HCT116 (cell line): Measurements from ENCODE around the gene FRY.

Experiments
- EZH2 ChIP-seq: fragments of 200-600 bp; sonication (generic); IDR thresholded peaks from 2 replicates; pipeline ENCODE4 v1.6.1; 2017; ENCODE audit warnings: antibody characterized with exemption, mixed run types
- EZH2phosphoT487 ChIP-seq: fragments of 200-600 bp; IDR thresholded peaks from 2 replicates; pipeline ENCODE4 v1.6.1; 2018; ENCODE audit warnings: antibody characterized with exemption, borderline replicate concordance
- POLR2A ChIP-seq: IDR thresholded peaks from 2 replicates; pipeline ENCODE4 v1.7.0; 2011; ENCODE audit warnings: borderline replicate concordance; ENCODE audit not compliant: insufficient read depth, insufficient read length; ENCODE audit errors: extremely low read depth
- POLR2AphosphoS5 ChIP-seq: IDR thresholded peaks from 2 replicates; pipeline ENCODE4 v1.6.1; 2011; ENCODE audit warnings: mild to moderate bottlenecking, low read depth, low read length, moderate library complexity
- RAD21 ChIP-seq: IDR thresholded peaks from 2 replicates; pipeline ENCODE4 v1.6.1; 2012; ENCODE audit warnings: low read depth, mild to moderate bottlenecking
- SIN3A ChIP-seq: IDR thresholded peaks from 2 replicates; pipeline ENCODE4 v1.6.1; 2012; ENCODE audit warnings: low read depth
- TCF7L2 ChIP-seq: IDR thresholded peaks from 2 replicates; pipeline ENCODE4 v1.7.0; 2011; ENCODE audit warnings: borderline replicate concordance, inconsistent platforms; ENCODE audit not compliant: insufficient read depth, insufficient read length; ENCODE audit errors: extremely low read depth
- YY1 ChIP-seq: IDR thresholded peaks from 2 replicates; pipeline ENCODE4 v1.6.1; 2011; ENCODE audit warnings: low read length, low read depth, moderate library complexity, mild to moderate bottlenecking; ENCODE audit not compliant: insufficient replicate concordance; ENCODE audit errors: extremely low read depth
- ZFX ChIP-seq: fragments of 450-650 bp; IDR thresholded peaks from 2 replicates; pipeline ENCODE4 v1.6.1; 2017
- ZNF274 ChIP-seq: fragments of 200-500 bp; sonication (Bioruptor generic); IDR thresholded peaks from 2 replicates; pipeline ENCODE4 v1.6.1; 2014; ENCODE audit warnings: mild to moderate bottlenecking, low read depth, low read length, inconsistent platforms
- TF ChIP-seq, protein P1 (sequence below), 3 experiments: fragments of 200-600 bp in 1 of 3; sonication (generic) in 1 of 3; IDR thresholded peaks in 2 of 3; conservative IDR thresholded peaks in 1 of 3; 2 replicates each; pipeline ENCODE4 v1.5.1; 2012 to 2017; ENCODE audit warnings: low read depth in 2 of 3, low read length in 2 of 3, antibody characterized with exemption in 1 of 3, borderline replicate concordance in 1 of 3, control low read depth in 1 of 3, mild to moderate bottlenecking in 1 of 3, mixed read lengths in 1 of 3, mixed run types in 1 of 3, moderate library complexity in 1 of 3; ENCODE audit not compliant: insufficient read depth in 1 of 3
- TF ChIP-seq, protein P2 (sequence below): IDR thresholded peaks from 2 replicates; pipeline ENCODE4 v1.6.1; 2012; ENCODE audit warnings: low read depth
- TF ChIP-seq, protein P3 (sequence below): IDR thresholded peaks from 2 replicates; pipeline ENCODE4 v1.6.1; 2012
- TF ChIP-seq, protein P4 (sequence below): IDR thresholded peaks from 2 replicates; pipeline ENCODE4 v1.6.1; 2012

DNA sequence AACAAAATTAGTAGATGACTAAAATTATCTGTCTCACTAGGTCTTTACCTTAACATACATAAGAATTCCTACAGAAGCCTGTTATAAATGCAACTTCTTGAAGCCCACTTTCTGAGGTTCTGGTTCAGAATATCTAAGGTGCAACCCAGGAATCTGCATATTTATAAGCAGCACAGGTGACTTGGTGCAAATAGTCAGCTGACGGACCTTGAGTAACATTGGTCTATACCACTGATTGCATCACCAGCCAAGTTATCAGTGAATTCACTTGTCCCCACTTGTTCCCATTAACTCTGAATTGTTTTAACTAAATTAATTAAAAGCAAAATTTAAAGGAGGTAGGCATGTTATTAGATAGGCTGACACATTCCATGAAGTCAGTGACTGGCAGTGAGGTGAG lies 109.9 kb downstream of the FRY start:
- TF ChIP-seq, protein P1, sequence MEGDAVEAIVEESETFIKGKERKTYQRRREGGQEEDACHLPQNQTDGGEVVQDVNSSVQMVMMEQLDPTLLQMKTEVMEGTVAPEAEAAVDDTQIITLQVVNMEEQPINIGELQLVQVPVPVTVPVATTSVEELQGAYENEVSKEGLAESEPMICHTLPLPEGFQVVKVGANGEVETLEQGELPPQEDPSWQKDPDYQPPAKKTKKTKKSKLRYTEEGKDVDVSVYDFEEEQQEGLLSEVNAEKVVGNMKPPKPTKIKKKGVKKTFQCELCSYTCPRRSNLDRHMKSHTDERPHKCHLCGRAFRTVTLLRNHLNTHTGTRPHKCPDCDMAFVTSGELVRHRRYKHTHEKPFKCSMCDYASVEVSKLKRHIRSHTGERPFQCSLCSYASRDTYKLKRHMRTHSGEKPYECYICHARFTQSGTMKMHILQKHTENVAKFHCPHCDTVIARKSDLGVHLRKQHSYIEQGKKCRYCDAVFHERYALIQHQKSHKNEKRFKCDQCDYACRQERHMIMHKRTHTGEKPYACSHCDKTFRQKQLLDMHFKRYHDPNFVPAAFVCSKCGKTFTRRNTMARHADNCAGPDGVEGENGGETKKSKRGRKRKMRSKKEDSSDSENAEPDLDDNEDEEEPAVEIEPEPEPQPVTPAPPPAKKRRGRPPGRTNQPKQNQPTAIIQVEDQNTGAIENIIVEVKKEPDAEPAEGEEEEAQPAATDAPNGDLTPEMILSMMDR (IDR thresholded peaks at IDR 0.05 in 2 of 3, conservative IDR thresholded peaks at IDR 0.05 in 1 of 3; ENCODE audit: borderline replicate concordance in 1 of 3, insufficient read depth in 1 of 3, low read depth in 2 of 3, low read length in 2 of 3), result no peak
- TF ChIP-seq EZH2phosphoT487 (no peak), ZFX (no peak), ZNF274 (no peak), POLR2AphosphoS5 (no peak), POLR2A (no peak), RAD21 (no peak), YY1 (no peak), EZH2 (no peak), TCF7L2 (no peak), SIN3A (no peak)
- TF ChIP-seq, protein P2, sequence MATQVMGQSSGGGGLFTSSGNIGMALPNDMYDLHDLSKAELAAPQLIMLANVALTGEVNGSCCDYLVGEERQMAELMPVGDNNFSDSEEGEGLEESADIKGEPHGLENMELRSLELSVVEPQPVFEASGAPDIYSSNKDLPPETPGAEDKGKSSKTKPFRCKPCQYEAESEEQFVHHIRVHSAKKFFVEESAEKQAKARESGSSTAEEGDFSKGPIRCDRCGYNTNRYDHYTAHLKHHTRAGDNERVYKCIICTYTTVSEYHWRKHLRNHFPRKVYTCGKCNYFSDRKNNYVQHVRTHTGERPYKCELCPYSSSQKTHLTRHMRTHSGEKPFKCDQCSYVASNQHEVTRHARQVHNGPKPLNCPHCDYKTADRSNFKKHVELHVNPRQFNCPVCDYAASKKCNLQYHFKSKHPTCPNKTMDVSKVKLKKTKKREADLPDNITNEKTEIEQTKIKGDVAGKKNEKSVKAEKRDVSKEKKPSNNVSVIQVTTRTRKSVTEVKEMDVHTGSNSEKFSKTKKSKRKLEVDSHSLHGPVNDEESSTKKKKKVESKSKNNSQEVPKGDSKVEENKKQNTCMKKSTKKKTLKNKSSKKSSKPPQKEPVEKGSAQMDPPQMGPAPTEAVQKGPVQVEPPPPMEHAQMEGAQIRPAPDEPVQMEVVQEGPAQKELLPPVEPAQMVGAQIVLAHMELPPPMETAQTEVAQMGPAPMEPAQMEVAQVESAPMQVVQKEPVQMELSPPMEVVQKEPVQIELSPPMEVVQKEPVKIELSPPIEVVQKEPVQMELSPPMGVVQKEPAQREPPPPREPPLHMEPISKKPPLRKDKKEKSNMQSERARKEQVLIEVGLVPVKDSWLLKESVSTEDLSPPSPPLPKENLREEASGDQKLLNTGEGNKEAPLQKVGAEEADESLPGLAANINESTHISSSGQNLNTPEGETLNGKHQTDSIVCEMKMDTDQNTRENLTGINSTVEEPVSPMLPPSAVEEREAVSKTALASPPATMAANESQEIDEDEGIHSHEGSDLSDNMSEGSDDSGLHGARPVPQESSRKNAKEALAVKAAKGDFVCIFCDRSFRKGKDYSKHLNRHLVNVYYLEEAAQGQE, result no peak
- TF ChIP-seq, protein P3, sequence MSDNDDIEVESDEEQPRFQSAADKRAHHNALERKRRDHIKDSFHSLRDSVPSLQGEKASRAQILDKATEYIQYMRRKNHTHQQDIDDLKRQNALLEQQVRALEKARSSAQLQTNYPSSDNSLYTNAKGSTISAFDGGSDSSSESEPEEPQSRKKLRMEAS, result no peak
- TF ChIP-seq, protein P4, sequence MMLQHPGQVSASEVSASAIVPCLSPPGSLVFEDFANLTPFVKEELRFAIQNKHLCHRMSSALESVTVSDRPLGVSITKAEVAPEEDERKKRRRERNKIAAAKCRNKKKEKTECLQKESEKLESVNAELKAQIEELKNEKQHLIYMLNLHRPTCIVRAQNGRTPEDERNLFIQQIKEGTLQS, result no peak
